BLaER1 treated with 17β-estradiol and CSF1 and Interleukin-3, amounts not matched to agents 10 nM and 100 nM (cell line): ENCODE data around the gene TOGARAM2.

Experiments
- H3K27ac ChIP-seq, 11 experiments: shearing (Covaris generic); formaldehyde crosslinking; 2 replicates each; pipeline ENCODE4 v1.8.1; 2022
- H3K27me3 ChIP-seq, 11 experiments: shearing (Covaris generic); formaldehyde crosslinking; 2 replicates each; pipeline ENCODE4 v1.8.1; 2022
- H3K36me3 ChIP-seq, 11 experiments: shearing (Covaris generic); formaldehyde crosslinking; 2 replicates each; pipeline ENCODE4 v1.8.1; 2022
- H3K4me1 ChIP-seq, 10 experiments: shearing (Covaris generic); formaldehyde crosslinking; 2 replicates each; pipeline ENCODE4 v1.8.1; 2022
- H3K4me2 ChIP-seq, 11 experiments: shearing (Covaris generic); formaldehyde crosslinking; 2 replicates each; pipeline ENCODE4 v1.8.1; 2022
- H3K4me3 ChIP-seq, 10 experiments: shearing (Covaris generic); formaldehyde crosslinking; 2 replicates each; pipeline ENCODE4 v1.8.1; 2022
- H3K9ac ChIP-seq, 11 experiments: shearing (Covaris generic); formaldehyde crosslinking; 2 replicates each; pipeline ENCODE4 v1.8.1; 2022
- H3K9me3 ChIP-seq, 11 experiments: shearing (Covaris generic); formaldehyde crosslinking; replicated peaks in 1 of 11; 2 replicates each; pipeline ENCODE4 v1.8.1; 2022
- H4K20me1 ChIP-seq, 11 experiments: shearing (Covaris generic); formaldehyde crosslinking; 2 replicates each; pipeline ENCODE4 v1.8.1; 2022
- Cebpa-rat ChIP-seq, 11 experiments: shearing (Covaris generic); IDR thresholded peaks; 2 replicates each; pipeline ENCODE4 v1.8.1; 2022

TOGARAM2 gene

DNA sequence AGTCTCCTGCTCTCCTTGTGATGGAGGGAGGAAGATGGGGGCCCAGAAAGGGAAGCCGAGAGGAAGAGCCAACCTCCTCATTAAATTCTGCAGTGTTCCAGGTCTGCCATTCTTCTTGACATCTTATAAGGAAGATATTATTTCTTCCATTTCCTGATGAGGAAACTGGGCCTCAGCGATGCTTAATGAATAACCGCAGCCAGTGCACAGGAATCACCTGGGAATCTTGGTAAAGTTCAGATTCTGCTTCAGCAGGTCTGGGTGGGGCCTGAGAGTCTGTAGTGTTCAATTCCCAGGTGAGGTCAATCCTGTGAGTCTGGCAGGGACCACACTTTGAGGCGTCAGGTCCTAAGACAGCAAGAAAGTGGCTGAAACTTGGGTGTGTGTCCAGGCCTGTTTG is 75.9 kb downstream of the TOGARAM2 start:
- Histone ChIP-seq H3K9me3 (no peaks in the 10 kb centered on the region), H3K4me3 (no peak overlapping the region), H4K20me1 (no peaks in the 10 kb centered on the region; a peak in 1 of 22 replicates), H3K27ac (no peak overlapping the region), H3K36me3 (no peaks in the 10 kb centered on the region), H3K9ac (no peak overlapping the region), H3K4me1 (peaks cover 0 to 33% (median 4%) of the 10 kb centered on the region in 10 experiments; a peak in 8 of 20 replicates), H3K4me2 (no peak overlapping the region; a peak in 1 of 22 replicates), H3K27me3 (no peaks in the 10 kb centered on the region)
- no peak for TF ChIP-seq Cebpa-rat (IDR thresholded peaks at IDR 0.05)

- H3K9me3 ChIP-seq: no peaks in the 10 kb centered on the region
- no peak for TF ChIP-seq Cebpa-rat (IDR thresholded peaks at IDR 0.05)
- peak overlapping the region in 2 of 11 experiments; percentile 31 to 52; a peak in 4 of 22 replicates for H3K4me2 ChIP-seq
- H3K4me1 ChIP-seq: peaks cover 0 to 27% (median 0%) of the 10 kb centered on the region in 10 experiments; a peak in 6 of 20 replicates
- H3K27me3 ChIP-seq: no peaks in the 10 kb centered on the region
- H3K9ac ChIP-seq: no peak overlapping the region
- no peak overlapping the region for H3K4me3 ChIP-seq
- H4K20me1 ChIP-seq: no peaks in the 10 kb centered on the region
- H3K27ac ChIP-seq: no peak overlapping the region
- no peaks in the 10 kb centered on the region for H3K36me3 ChIP-seq
Observed at GRCh38 chr2:29059624-29060023, 78.5 kb downstream of the TOGARAM2 start.

DNA sequence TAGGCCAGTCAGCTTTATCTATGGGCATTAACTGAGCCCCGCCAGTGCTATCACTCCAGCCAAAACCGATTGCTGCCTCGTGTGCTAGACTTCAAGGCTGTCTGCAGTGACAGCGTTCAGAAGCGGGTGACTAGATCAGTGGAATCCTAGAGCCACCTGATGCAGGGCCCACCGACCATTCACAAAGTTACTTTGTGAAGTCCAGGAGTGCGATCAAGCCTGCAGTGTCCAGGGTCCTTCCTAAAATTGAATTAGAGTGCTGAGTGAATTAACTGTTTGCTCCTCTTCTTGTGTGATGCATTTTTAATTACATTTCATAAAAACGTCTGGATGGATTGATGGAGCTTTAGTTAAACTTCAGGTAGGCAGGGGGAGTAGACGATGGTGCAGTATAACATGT is 79.3 kb downstream of the TOGARAM2 start:
- Histone ChIP-seq H3K4me2 (peak overlapping the region in 1 of 11 experiments; percentile 52; a peak in 2 of 22 replicates), H3K4me1 (peaks cover 0 to 27% (median 0%) of the 10 kb centered on the region in 10 experiments; a peak in 6 of 20 replicates), H3K36me3 (no peaks in the 10 kb centered on the region), H3K27me3 (no peaks in the 10 kb centered on the region), H3K9me3 (no peaks in the 10 kb centered on the region), H3K27ac (no peak overlapping the region), H4K20me1 (no peaks in the 10 kb centered on the region), H3K9ac (no peak overlapping the region), H3K4me3 (no peak overlapping the region)
- no peak for TF ChIP-seq Cebpa-rat (IDR thresholded peaks at IDR 0.05)

DNA sequence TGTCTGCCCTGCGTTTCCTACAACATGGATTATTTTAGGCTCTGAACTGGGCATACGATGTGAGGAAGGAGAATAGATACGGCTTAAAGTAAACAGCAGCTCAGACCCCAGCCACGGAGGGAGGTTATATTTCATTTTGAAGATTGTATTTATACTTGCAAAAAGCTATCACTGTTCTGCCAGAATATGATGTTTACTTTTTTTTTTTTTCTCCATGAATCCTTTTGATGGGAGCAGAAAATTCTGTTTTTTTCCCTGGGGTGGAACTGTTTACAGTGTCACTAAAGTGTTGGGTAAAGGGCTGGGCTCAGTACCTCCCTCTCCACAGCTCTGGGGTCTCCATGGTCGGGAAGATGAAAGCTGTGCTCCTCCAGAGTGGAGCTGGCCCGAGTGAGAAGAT is 80.1 kb downstream of the TOGARAM2 start:
- peaks cover 0 to 29% (median 0%) of the 10 kb centered on the region in 10 experiments; a peak in 7 of 20 replicates for H3K4me1 ChIP-seq
- no peak overlapping the region for H3K4me3 ChIP-seq
- peak overlapping the region in 3 of 11 experiments; percentile 48 to 67 (median 52); a peak in 6 of 22 replicates for H3K4me2 ChIP-seq
- no peak for TF ChIP-seq Cebpa-rat (IDR thresholded peaks at IDR 0.05)
- H4K20me1 ChIP-seq: no peaks in the 10 kb centered on the region
- H3K9me3 ChIP-seq: no peaks in the 10 kb centered on the region
- no peaks in the 10 kb centered on the region for H3K36me3 ChIP-seq
- no peak overlapping the region for H3K27ac ChIP-seq
- no peaks in the 10 kb centered on the region for H3K27me3 ChIP-seq
- H3K9ac ChIP-seq: no peak overlapping the region

DNA sequence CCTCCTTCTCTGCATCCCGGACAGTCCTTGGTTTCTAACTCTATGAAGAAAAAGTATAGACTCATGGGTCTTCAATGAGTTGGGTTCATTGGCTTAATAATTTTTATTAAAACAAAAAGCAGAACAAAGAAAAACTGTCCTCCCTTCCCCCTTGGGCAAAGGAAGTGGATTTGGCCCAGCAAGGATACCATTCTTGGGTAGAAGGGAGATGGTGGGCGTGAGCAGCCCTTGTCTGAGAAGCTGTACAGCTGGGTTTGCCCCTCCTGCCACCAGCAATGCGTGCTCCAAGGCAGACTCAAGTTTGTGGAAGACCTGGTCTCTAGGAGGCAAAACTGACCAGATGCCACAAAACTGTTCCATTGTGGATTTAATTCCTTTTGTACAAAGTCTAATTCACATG is 80.5 kb downstream of the TOGARAM2 start:
- no peak overlapping the region for H3K27ac ChIP-seq
- no peak overlapping the region for H3K9ac ChIP-seq
- H3K4me1 ChIP-seq: peaks cover 0 to 33% (median 0%) of the 10 kb centered on the region in 10 experiments; a peak in 6 of 20 replicates
- H3K27me3 ChIP-seq: no peaks in the 10 kb centered on the region
- TF ChIP-seq Cebpa-rat (IDR thresholded peaks at IDR 0.05): no peak
- no peaks in the 10 kb centered on the region for H4K20me1 ChIP-seq
- H3K4me2 ChIP-seq: peak overlapping the region in 4 of 11 experiments; percentile 35 to 67 (median 50); a peak in 7 of 22 replicates
- no peaks in the 10 kb centered on the region for H3K36me3 ChIP-seq
- H3K9me3 ChIP-seq: no peaks in the 10 kb centered on the region
- no peak overlapping the region for H3K4me3 ChIP-seq

- no peak for TF ChIP-seq Cebpa-rat (IDR thresholded peaks at IDR 0.05)
- Histone ChIP-seq H3K27ac (no peak overlapping the region), H3K27me3 (no peaks in the 10 kb centered on the region), H3K4me1 (peaks cover 0 to 38% (median 0%) of the 10 kb centered on the region in 10 experiments; a peak in 6 of 20 replicates), H3K36me3 (no peaks in the 10 kb centered on the region), H3K4me3 (no peak overlapping the region), H3K9ac (no peak overlapping the region), H3K9me3 (no peaks in the 10 kb centered on the region), H3K4me2 (peak overlapping the region in 2 of 11 experiments; percentile 52 to 67; a peak in 3 of 22 replicates), H4K20me1 (no peaks in the 10 kb centered on the region)
Observed at GRCh38 chr2:29062371-29062770, 81.3 kb downstream of the TOGARAM2 start.

DNA sequence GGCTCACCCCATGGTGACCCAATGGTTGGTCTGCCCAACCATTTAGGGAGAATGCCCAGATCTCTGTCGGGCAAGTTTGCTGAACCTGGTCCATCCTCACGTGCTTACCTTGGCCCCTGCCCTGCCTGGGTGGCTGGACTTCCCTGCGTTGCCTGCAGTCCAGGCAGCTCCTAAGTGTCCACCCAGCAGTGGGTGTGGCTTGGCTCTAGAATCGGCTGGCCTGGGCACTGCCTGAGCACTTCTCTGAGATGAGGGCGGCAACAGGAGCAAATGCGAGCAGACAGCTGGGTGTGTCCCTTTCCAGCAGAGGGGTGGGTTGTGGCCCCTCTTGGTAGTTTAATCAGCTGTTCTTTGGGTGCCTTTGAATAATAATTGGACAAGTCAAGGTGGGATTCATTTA is 82.0 kb downstream of the TOGARAM2 start:
- Histone ChIP-seq H3K27ac (no peak overlapping the region), H3K36me3 (no peaks in the 10 kb centered on the region), H3K9me3 (no peaks in the 10 kb centered on the region), H4K20me1 (no peaks in the 10 kb centered on the region), H3K4me2 (no peak overlapping the region), H3K27me3 (no peaks in the 10 kb centered on the region), H3K4me1 (peaks cover 0 to 39% (median 0%) of the 10 kb centered on the region in 10 experiments; a peak in 6 of 20 replicates), H3K4me3 (no peak overlapping the region), H3K9ac (no peak overlapping the region)
- TF ChIP-seq Cebpa-rat (IDR thresholded peaks at IDR 0.05): no peak

GRCh38 chr2:29063646-29064345 is 82.7 kb downstream of the TOGARAM2 start:
- Histone ChIP-seq H3K4me2 (no peak overlapping the region), H3K36me3 (no peaks in the 10 kb centered on the region), H3K4me1 (peaks cover 0 to 39% (median 0%) of the 10 kb centered on the region in 10 experiments; a peak in 6 of 20 replicates), H3K27ac (no peak overlapping the region), H3K4me3 (no peak overlapping the region), H3K9me3 (no peaks in the 10 kb centered on the region), H3K27me3 (no peaks in the 10 kb centered on the region), H4K20me1 (no peaks in the 10 kb centered on the region), H3K9ac (no peak overlapping the region)
- TF ChIP-seq Cebpa-rat (IDR thresholded peaks at IDR 0.05): peak in 6 of 11 experiments; percentile 9 to 81 (median 16); a peak in 5 of 22 replicates

DNA sequence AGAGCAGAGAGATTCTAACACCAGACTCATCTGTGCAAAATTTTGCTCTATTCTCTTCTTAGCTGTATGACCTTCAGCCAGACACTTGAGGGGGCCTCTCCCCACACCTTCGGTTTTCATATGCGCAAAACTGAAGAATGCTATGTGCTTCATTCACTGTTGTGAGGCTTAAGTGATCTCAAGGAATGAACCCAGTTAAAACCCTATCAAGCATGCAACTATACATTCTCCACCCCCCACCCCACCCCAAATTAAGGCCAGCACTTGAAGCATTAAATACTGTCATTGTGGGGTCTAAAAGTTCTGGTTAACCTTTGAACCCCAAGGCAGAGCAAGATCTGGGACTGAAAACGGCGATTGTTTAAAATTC is 83.2 kb downstream of the TOGARAM2 start:
- Histone ChIP-seq H3K4me3 (no peak overlapping the region), H3K27me3 (no peaks in the 10 kb centered on the region), H3K4me2 (no peak overlapping the region), H3K4me1 (peaks cover 0 to 36% (median 0%) of the 10 kb centered on the region in 10 experiments; a peak in 6 of 20 replicates), H4K20me1 (no peaks in the 10 kb centered on the region), H3K36me3 (no peaks in the 10 kb centered on the region), H3K9ac (no peak overlapping the region), H3K9me3 (no peaks in the 10 kb centered on the region), H3K27ac (no peak overlapping the region)
- 0 out of 22 replicates have a peak, but pooled peaks of 1 of the 11 experiments have one; percentile 0 for TF ChIP-seq Cebpa-rat (IDR thresholded peaks at IDR 0.05)

- H3K9ac ChIP-seq: no peak overlapping the region
- H4K20me1 ChIP-seq: no peaks in the 10 kb centered on the region
- no peak overlapping the region for H3K4me2 ChIP-seq
- TF ChIP-seq Cebpa-rat (IDR thresholded peaks at IDR 0.05): no peak
- H3K4me1 ChIP-seq: peaks cover 0 to 32% (median 0%) of the 10 kb centered on the region in 10 experiments; a peak in 6 of 20 replicates
- no peak overlapping the region for H3K27ac ChIP-seq
- H3K27me3 ChIP-seq: no peaks in the 10 kb centered on the region
- no peak overlapping the region for H3K4me3 ChIP-seq
- no peaks in the 10 kb centered on the region for H3K9me3 ChIP-seq
- H3K36me3 ChIP-seq: no peaks in the 10 kb centered on the region
Observed at GRCh38 chr2:29064746-29065067, 83.6 kb downstream of the TOGARAM2 start.
